Nephron progenitor cell (in vitro differentiated cells): ENCODE data around the gene RIPOR1.

Experiments
- DNase-seq: peaks from one replicate; pipeline ENCODE4 v3.0.0; 2021
- H3K27ac Mint-ChIP-seq: 2 replicates; pipeline ENCODE4 v1.8.0; 2021; ENCODE audit warnings: mild to moderate bottlenecking, moderate library complexity, mixed read lengths
- H3K27me3 Mint-ChIP-seq: 2 replicates; pipeline ENCODE4 v1.8.0; 2021; ENCODE audit warnings: mild to moderate bottlenecking, low read depth, mixed read lengths; ENCODE audit not compliant: poor library complexity
- H3K36me3 Mint-ChIP-seq: 2 replicates; pipeline ENCODE4 v1.8.0; 2021; ENCODE audit warnings: low read depth, mixed read lengths
- H3K4me1 Mint-ChIP-seq: 2 replicates; pipeline ENCODE4 v1.8.0; 2021; ENCODE audit warnings: mixed read lengths
- H3K4me3 Mint-ChIP-seq: 2 replicates; pipeline ENCODE4 v1.8.0; 2021; ENCODE audit warnings: mild to moderate bottlenecking, moderate library complexity, mixed read lengths
- H3K9me3 Mint-ChIP-seq: 2 replicates; pipeline ENCODE4 v1.8.0; 2021; ENCODE audit warnings: mild to moderate bottlenecking, moderate library complexity, mixed read lengths
- CTCF ChIP-seq: fragments of 200-600 bp; sonication (generic); IDR thresholded peaks from 2 replicates; pipeline ENCODE4 v1.5.0; 2021; ENCODE audit warnings: antibody characterized with exemption

Gene RIPOR1

GRCh38 chr16:67540756-67541155 lies 12.1 kb downstream of the RIPOR1 start:
- Mint-ChIP-seq H3K4me1 (peaks cover 20% of the 10 kb centered on the region), H3K27me3 (peaks cover 50% of the 10 kb centered on the region), H3K36me3 (peaks cover 29% of the 10 kb centered on the region), H3K9me3 (no peaks in the 10 kb centered on the region), H3K4me3 (no peak overlapping the region), H3K27ac (no peak overlapping the region)
- TF ChIP-seq CTCF = no peak
- no peak for DNase-seq

GRCh38 chr16:67541391-67542263 lies 13.0 kb downstream of the RIPOR1 start:
- DNase-seq = no peak
- no peak for TF ChIP-seq CTCF
- peaks cover 15% of the 10 kb centered on the region for H3K4me1 Mint-ChIP-seq
- peaks cover 29% of the 10 kb centered on the region for H3K36me3 Mint-ChIP-seq
- no peak overlapping the region for H3K27ac Mint-ChIP-seq
- no peaks in the 10 kb centered on the region for H3K9me3 Mint-ChIP-seq
- no peak overlapping the region for H3K4me3 Mint-ChIP-seq
- H3K27me3 Mint-ChIP-seq = peaks cover 41% of the 10 kb centered on the region

GRCh38 chr16:67542464-67542863 lies 13.8 kb downstream of the RIPOR1 start:
- Mint-ChIP-seq H3K4me1 (peaks cover 13% of the 10 kb centered on the region), H3K27ac (no peak overlapping the region), H3K27me3 (peaks cover 33% of the 10 kb centered on the region), H3K4me3 (no peak overlapping the region), H3K36me3 (peaks cover 29% of the 10 kb centered on the region), H3K9me3 (no peaks in the 10 kb centered on the region)
- no peak for DNase-seq
- no peak for TF ChIP-seq CTCF

- no peak overlapping the region for H3K4me3 Mint-ChIP-seq
- no peak for TF ChIP-seq CTCF
- no peaks in the 10 kb centered on the region for H3K9me3 Mint-ChIP-seq
- peaks cover 16% of the 10 kb centered on the region for H3K4me1 Mint-ChIP-seq
- no peak for DNase-seq
- peaks cover 29% of the 10 kb centered on the region for H3K36me3 Mint-ChIP-seq
- H3K27me3 Mint-ChIP-seq = peaks cover 31% of the 10 kb centered on the region
- H3K27ac Mint-ChIP-seq = no peak overlapping the region
Measured at GRCh38 chr16:67543036-67543435, 14.4 kb downstream of the RIPOR1 start.

GRCh38 chr16:67543582-67543981 lies 15.0 kb downstream of the RIPOR1 start:
- no peak for TF ChIP-seq CTCF

More at GRCh38 chr16:67543582-67543981, 15.0 kb downstream of the RIPOR1 start:
- Mint-ChIP-seq H3K9me3 (no peaks in the 10 kb centered on the region), H3K27ac (no peak overlapping the region), H3K4me1 (peaks cover 16% of the 10 kb centered on the region), H3K36me3 (peaks cover 29% of the 10 kb centered on the region), H3K27me3 (peaks cover 26% of the 10 kb centered on the region), H3K4me3 (no peak overlapping the region)
- no peak for DNase-seq
